OCI-M2 (cell line): Measurements from ENCODE around the gene MAN2B2.
"Not testable (repeated sequence)": the region's sequence is repeated elsewhere in the genome, so short reads cannot be mapped to it uniquely, and the experiment has no call there.

ENCODE experiments used
- DNase-seq: peaks from one replicate; lab custom pipeline; 2025; ENCODE audit not compliant: unreplicated experiment; lab: John Stamatoyannopoulos, UW

Gene MAN2B2

GRCh38 chr4:6640292-6641163, 65.5 kb downstream of the MAN2B2 start, which contains the start of gene MRFAP1:
MRFAP1 (plus strand) TSS chr4:6640685; CDS start chr4:6640863, 178 bp downstream.
- peak; percentile 50 for DNase-seq

- no peak for DNase-seq
These were observed 66.4 kb downstream of the MAN2B2 start for GRCh38 chr4:6641164-6641970.

GRCh38 chr4:6641971-6642320, 67.0 kb downstream of the MAN2B2 start:
- no peak for DNase-seq

GRCh38 chr4:6643141-6643847, 68.3 kb downstream of the MAN2B2 start:
- no peak for DNase-seq

DNA sequence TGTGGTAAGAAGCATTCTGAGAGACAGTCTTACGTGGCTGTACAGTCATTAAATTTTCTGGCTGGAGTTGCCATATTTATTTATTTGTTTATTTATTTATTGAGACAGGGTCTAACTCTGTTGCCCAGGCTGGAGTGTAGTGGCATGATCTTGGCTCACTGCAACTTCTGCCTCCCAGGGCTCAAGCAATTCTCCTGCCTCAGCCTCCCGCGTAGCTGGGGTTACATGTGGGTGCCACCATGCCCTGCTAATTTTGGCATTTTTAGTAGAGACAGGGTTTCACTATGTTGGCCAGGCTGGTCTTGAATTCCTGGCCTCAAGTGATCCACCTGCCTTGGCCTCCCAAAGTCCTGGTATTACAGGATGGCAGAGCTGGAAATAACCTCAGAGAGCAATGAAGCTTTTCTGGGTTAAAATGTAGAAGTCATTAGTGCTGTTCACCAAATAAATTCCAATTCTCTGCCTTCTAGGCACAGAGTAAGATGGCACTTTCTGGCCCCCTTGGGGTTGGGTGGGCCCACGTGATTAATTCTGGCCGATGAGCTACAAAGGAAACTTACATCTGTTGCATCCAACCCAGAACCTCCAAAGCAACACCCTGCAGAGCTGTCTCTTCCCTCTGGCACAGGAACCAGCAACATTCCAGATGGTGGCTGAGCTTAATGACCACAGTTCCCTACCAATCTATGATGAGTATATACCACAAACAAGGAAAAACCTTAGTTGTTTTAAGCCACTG, 70.0 kb downstream of the MAN2B2 start:
- DNase-seq, result no peak

DNA sequence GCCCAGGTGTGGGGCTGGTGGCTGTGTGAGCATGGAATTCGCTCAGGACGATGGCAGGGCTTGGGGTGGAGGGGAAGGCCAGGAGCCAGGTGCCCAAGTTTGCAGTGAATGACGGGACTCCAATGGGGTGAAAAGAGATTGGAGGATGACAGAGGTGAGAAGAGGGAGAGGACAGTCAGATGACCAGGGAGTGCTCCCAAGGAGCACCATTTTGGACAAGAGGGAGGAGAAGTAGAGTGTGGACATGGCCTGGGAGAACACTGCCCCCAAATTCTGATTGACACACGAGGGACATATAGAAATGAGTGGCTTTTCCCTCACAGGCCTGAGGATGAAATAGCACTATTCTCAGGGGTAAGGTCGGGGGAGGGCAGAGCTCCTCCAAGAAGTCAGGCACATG, 72.2 kb downstream of the MAN2B2 start:
- no peak for DNase-seq

- DNase-seq, result no peak
These were observed 72.7 kb downstream of the MAN2B2 start for GRCh38 chr4:6647582-6648230.

- no peak for DNase-seq
These were observed 74.2 kb downstream of the MAN2B2 start for GRCh38 chr4:6649216-6649615.

- not testable (repeated sequence) for DNase-seq
These were observed 79.2 kb downstream of the MAN2B2 start for GRCh38 chr4:6654211-6654610.

DNA sequence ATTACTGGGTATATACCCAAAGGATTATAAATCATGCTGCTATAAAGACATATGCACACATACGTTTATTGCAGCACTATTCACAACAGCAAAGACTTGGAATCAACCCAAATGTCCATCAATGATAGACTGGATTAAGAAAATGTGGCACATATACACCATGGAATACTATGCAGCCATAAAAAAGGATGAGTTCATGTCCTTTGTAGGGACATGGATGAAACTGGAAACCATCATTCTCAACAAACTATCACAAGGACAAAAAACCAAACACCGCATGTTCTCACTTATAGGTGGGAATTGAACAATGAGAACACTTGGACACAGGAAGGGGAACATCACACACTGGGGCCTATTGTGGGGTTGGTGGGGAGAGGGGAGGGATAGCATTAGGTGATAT, 80.3 kb downstream of the MAN2B2 start:
- DNase-seq, result not testable (repeated sequence)

DNA sequence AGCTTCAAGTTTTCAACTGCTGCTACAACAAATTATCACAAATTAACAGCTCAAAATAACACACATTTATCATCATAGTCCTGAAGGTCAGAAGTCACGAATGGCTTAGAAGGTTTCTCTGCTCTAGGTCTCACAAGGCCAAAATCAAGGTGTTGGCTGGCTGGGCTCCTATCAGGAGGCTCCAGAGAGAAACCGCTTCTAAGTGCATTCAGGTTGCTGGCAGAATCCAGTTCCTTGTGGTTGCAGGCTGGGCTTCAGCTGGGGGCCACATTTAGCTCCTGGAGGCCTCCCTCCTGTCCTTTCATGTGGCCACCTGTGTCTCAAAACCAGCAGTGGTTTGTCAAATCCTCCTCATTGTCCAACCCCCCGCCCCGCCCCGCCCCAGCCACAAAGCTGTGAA, 80.9 kb downstream of the MAN2B2 start:
- DNase-seq, result no peak

DNA sequence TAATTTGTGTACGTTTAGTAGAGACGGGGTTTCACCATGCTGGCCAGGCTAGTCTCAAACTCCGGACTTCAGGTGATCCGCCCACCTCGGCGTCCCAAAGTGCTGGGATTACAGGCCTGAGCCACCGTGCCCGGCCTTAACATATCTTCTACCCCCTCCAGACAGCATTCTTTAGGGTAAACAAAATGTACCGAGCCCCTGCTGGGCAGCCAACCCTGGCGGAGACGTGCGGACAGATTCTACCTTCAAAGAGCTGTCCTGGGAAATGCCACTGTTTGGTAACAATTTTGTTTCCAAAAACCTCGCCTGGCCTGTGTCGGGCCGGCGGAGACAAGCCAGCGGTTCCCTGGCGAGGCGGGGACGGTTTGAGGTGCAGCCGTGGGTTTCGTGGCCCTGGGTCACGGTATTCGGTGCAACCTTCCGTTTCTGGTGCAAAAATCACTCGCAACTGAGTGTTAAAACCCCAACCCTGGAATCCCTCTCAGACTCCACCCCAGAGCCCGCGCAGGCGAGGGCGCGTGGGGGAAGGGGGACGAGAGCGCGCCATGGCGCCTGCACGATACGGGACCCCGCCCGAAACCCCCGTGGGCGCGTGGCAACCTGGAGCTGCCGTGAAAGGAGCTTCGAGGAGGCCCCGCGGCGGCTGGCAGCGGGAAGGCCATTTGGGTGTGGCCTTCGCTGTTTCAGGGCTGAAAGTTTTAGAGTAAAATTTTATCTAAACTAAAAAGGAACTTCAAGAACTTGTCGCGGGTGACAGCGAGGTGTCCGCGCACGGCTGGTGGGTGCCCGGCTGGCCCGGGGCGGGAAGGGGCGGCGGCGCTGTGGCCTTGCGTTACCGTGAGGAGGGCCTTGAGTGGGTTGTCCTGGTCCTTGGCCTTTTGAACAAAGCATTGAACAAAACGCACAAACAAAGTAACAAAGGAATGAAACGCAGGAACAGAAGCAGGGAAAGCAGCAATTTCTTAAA, 82.5 kb downstream of the MAN2B2 start:
- DNase-seq, result no peak

DNA sequence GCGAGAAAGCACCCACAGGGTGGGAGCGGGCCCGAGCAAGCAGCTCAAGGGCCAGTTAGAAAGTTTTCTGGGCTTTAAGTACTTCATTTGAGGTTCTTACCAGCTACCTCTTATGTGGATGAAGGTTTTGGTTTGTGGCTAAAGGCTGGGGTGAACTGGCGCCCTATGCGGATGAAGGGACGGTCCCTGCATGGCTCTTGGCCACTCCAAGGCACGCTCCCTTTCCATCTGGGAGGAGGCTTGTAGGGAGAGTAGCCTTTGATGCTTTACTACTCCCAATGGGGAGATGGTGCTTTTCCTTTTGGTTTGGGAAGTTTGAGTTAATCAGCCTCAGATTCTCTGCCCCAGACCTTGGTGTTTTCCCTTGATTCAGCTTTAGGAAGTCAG, 83.2 kb downstream of the MAN2B2 start:
- no peak for DNase-seq

- DNase-seq, result no peak
These were observed 83.6 kb downstream of the MAN2B2 start for GRCh38 chr4:6658597-6659075.

- no peak for DNase-seq
These were observed 84.9 kb downstream of the MAN2B2 start for GRCh38 chr4:6659897-6660296.

DNA sequence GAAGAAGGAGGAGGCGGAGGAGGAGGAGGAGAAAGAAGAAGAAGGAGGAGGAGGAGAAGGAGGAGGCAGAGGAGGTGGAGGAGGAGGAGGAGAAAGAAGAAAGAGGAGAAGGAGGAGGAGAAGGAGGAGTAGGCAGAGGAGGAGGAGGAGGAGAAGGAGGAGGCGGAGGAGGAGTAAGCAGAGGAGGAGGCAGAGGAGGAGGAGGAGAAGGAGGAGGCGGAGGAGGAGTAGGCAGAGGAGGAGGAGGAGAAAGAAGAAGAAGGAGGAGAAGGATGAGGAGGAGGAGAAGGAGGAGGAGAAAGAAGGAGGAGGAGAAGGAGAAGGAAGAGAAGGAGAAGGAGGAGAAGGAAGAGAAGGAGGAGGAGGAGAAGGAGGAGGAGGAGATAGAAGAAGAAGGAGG, 85.4 kb downstream of the MAN2B2 start:
- DNase-seq, result no peak

- no peak for DNase-seq
These were observed 87.6 kb downstream of the MAN2B2 start for GRCh38 chr4:6662591-6662990.

GRCh38 chr4:6663596-6664393, 88.8 kb downstream of the MAN2B2 start:
- no peak for DNase-seq
